Fibroblast of mammary gland (primary cell): ENCODE data around the gene DCP2.

Experiments
- DNase-seq: peaks from one replicate; pipeline ENCODE4 v3.0.0-alpha.2; 2010; ENCODE audit warnings: low read depth
- H3K4me3 ChIP-seq: 2 replicates; pipeline ENCODE4 v1.5.1; 2011; ENCODE audit warnings: low read depth, mild to moderate bottlenecking, low read length, moderate library complexity; ENCODE audit not compliant: control insufficient read depth
- TF ChIP-seq, protein P1 (sequence below): conservative IDR thresholded peaks from 2 replicates; pipeline ENCODE4 v1.5.1; 2011; ENCODE audit warnings: low read depth, low read length, inconsistent platforms; ENCODE audit not compliant: control insufficient read depth, insufficient read depth

The DCP2 gene

DNA sequence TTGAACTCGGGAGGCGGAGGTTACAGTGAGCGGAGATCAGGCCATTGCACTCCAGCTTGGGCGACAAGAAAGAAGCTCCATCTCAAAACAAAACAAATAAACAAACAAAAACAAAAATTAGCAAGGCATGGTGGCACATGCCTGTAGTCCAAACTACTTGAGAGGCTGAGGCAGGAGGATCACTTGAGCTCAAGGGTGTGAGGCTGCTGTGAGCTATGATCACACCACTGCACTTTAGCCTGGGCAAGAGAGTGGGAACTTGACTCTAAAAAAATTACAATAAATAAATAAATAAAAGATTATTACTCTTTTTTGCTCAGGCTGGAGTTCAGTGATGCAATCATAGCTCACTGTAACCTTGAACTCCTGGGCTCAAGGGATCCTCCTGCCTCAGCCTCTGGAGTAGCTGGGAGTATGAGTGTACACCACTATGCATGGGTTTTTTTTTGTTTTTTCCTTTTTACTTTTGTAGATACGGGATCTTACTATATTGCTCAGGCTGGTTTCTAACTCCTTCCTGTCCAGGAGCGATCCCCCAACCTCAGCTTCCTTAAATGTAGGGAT is 9.0 kb upstream of the DCP2 start:
- H3K4me3 ChIP-seq = no peak overlapping the region
- TF ChIP-seq, protein P1, sequence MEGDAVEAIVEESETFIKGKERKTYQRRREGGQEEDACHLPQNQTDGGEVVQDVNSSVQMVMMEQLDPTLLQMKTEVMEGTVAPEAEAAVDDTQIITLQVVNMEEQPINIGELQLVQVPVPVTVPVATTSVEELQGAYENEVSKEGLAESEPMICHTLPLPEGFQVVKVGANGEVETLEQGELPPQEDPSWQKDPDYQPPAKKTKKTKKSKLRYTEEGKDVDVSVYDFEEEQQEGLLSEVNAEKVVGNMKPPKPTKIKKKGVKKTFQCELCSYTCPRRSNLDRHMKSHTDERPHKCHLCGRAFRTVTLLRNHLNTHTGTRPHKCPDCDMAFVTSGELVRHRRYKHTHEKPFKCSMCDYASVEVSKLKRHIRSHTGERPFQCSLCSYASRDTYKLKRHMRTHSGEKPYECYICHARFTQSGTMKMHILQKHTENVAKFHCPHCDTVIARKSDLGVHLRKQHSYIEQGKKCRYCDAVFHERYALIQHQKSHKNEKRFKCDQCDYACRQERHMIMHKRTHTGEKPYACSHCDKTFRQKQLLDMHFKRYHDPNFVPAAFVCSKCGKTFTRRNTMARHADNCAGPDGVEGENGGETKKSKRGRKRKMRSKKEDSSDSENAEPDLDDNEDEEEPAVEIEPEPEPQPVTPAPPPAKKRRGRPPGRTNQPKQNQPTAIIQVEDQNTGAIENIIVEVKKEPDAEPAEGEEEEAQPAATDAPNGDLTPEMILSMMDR = no peak
- no peak for DNase-seq

DNA sequence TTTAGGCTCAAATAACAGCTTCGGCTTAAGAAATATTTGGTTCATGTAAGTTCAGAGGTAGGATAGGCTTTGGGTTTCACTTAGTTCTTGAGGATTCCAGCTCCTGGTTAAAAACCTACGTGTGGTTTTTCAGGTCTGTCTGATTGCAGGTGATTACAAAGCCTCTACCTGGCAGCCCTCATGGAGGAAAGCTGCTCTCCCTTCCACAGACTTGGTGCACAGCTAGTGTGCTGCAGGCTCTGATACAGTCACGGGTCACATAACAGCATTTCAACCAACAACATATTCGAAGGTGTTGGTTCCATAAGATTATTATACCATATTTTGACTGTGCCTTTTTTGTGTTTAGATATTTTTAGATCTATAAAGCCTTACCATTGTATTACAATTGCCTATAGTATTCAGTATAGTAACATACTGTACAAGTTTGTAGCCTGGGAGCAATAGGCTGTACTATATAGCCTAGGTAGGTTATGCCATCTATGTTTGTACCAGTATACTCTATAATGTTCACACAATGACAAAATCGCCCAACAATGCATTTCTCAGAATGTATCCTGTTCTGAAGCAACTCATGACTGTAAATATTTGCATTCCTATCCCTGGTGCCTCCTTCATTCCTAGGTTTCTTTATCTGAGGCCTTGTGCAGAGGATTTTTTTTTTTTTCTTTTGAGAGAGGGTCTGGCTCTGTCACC is 8.0 kb upstream of the DCP2 start:
- no peak overlapping the region for H3K4me3 ChIP-seq
- no peak for DNase-seq
- TF ChIP-seq, protein P1 = no peak

DNA sequence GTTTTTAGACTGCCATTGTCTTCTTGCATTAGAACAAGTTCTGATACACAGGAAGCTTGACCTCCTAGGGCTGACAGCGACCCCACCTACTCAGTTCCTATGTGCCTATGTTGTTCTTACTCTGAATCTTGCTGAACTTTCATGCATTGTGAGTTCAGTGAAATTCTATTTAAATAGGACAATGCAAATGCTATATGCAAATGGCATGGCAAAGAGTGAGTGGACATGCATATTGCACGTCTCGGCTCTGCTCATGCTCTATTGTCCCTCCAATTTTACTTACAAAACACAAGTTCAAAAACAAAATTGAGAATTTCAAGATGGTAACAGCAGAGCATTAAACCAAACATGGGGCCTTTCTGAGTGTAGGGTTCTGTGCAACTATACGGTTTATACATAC is 5.3 kb upstream of the DCP2 start:
- TF ChIP-seq, protein P1 = no peak
- DNase-seq = no peak
- H3K4me3 ChIP-seq = no peak overlapping the region

DNA sequence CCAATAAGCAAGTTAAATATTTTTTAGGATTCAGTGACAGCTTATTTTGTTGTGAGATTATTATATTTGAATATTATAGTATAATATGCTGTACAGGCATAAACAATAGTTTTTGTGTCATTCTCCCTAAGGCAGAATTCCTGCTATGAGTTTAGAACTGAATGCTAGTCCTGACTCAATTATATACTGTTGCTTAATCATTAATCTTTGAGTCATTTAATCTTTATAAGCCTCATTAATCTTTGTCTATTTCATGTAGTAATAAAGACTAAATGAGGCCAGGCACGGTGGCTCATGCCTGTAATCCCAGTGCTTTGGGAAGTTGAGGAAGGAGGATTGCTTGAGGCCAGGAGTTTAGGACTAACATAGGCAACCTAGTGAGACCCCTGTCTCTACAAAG is 3.6 kb upstream of the DCP2 start:
- H3K4me3 ChIP-seq = no peak overlapping the region
- DNase-seq = no peak
- TF ChIP-seq, protein P1 = no peak

DNA sequence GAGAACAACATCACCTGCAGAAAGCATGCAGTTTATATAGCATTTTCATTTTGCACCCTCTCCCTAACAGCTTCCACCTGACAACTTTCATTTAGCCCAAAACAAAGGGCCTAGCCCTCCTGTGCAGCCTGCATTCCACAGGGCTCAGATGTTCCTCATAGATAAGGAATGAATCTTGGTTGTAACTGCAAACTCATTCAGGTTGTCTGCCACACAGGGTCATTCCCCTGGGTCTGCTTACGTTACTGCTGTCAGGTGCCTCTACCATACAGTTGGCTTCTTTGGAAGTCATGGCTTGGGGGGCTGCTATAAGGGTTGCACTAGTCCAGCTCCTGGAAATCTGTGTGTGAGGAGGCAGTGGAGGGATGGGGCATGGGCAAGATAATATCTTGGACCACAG is 2.7 kb upstream of the DCP2 start:
- no peak overlapping the region for H3K4me3 ChIP-seq
- TF ChIP-seq, protein P1 = no peak
- no peak for DNase-seq

DNA sequence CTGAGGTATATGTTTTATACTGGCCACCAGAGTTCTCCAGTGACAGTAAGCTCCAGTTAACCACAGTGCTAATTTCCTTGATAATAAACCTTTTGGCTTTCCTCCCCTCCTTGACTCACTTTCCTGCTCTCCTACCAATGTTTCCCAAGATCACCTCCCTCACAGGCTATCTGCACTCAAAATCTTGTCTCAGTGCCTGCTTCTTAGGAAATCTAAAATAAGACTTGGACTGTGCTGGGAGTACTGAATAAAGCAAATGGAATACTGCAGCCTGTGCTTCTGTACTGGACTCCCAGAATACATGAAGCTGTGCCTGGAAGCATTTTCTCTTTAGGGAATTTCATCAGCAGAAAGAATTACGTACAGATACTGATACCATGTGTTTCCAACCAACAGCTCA is 1.7 kb upstream of the DCP2 start:
- TF ChIP-seq, protein P1 = no peak
- no peak overlapping the region for H3K4me3 ChIP-seq
- DNase-seq = no peak
